B cell (primary cell): ENCODE results near the gene ASCL5. TPM values are rescaled to one million over a fixed set of nuclear protein-coding genes. Genes with fewer than 3 reads are reported as not detected.

ENCODE experiments used
- ATAC-seq: fragments of 200-7000 bp; cut with Tn5 transposase; one replicate; pipeline ENCODE4 v1.10.0; 2021; ENCODE audit warnings: low read depth, mild to moderate bottlenecking, moderate number of reproducible peaks, moderate library complexity
- CTCF ChIA-PET: fragments of 350-600 bp; sonication (Branson Sonifier 250); formaldehyde crosslinking; loops from one replicate; lab custom pipeline; 2021; ENCODE audit warnings: antibody characterized with exemption, inconsistent platforms; lab: Charles Lee
- POLR2A ChIA-PET: fragments of 350-600 bp; sonication (Branson Sonifier 250); formaldehyde crosslinking; loops from one replicate; lab custom pipeline; 2021; ENCODE audit warnings: antibody characterized with exemption; lab: Charles Lee
- DNase-seq: peaks from one replicate; pipeline ENCODE4 v3.0.0; 2013
- H2AFZ ChIP-seq: 2 replicates; pipeline ENCODE4 v1.6.1; 2012; ENCODE audit warnings: mild to moderate bottlenecking, low read depth, low read length; ENCODE audit not compliant: insufficient read depth, poor library complexity, severe bottlenecking
- H3K27ac ChIP-seq, 2 donors: 1 replicate in 1 of 2; 2 replicates in 1 of 2; pipeline ENCODE4 v1.5.1; 2012 to 2013; ENCODE audit warnings: low read length in 2 of 2, mild to moderate bottlenecking in 2 of 2, moderate library complexity in 1 of 2
- H3K27me3 ChIP-seq, 4 experiments: fragments of 200-600 bp in 1 of 4; sonication (generic) in 1 of 4; replicated peaks in 1 of 4; 1 replicate in 2 of 4; 2 replicates in 2 of 4; pipeline versions ENCODE4 v1.6.1 to v1.7.0; 2013 to 2016; ENCODE audit warnings: low read length in 3 of 4, mild to moderate bottlenecking in 2 of 4, mixed read lengths in 1 of 4, moderate library complexity in 1 of 4; ENCODE audit not compliant: insufficient read depth in 4 of 4, control insufficient read depth in 3 of 4; ENCODE audit errors: control extremely low read depth in 1 of 4
- H3K36me3 ChIP-seq, 2 experiments: replicated peaks in 1 of 2; 1 replicate in 1 of 2; 2 replicates in 1 of 2; pipeline versions ENCODE4 v1.6.1 to v1.7.1; 2013; ENCODE audit warnings: low read length in 1 of 2; ENCODE audit not compliant: insufficient read depth in 2 of 2, control insufficient read depth in 1 of 2; ENCODE audit errors: control extremely low read depth in 1 of 2, extremely low read depth in 1 of 2
- H3K4me1 ChIP-seq, 2 donors: fragments of 200-600 bp in 1 of 2; sonication (generic) in 1 of 2; 1 replicate in 1 of 2; 2 replicates in 1 of 2; pipeline versions ENCODE4 v1.5.1 to v1.6.1; 2013 to 2017; ENCODE audit warnings: low read length in 2 of 2; ENCODE audit not compliant: control insufficient read depth in 2 of 2, insufficient read depth in 2 of 2
- H3K4me2 ChIP-seq: replicated peaks from 2 replicates; pipeline ENCODE3; 2012; ENCODE audit warnings: mild to moderate bottlenecking, low read depth, low read length; ENCODE audit not compliant: poor library complexity, severe bottlenecking
- H3K4me3 ChIP-seq, 5 experiments: fragments of 200-600 bp in 1 of 5; sonication (generic) in 1 of 5; 1 replicate in 3 of 5; 2 replicates in 2 of 5; pipeline versions ENCODE4 v1.5.1 to v1.7.0; 2011 to 2016; ENCODE audit warnings: low read length in 4 of 5, mild to moderate bottlenecking in 4 of 5, low read depth in 2 of 5, control low read depth in 1 of 5, moderate library complexity in 1 of 5; ENCODE audit not compliant: insufficient read depth in 1 of 5; ENCODE audit errors: control extremely low read depth in 1 of 5, extremely low read depth in 1 of 5
- H3K79me2 ChIP-seq: fragments of 200-600 bp; sonication (generic); one replicate; pipeline ENCODE4 v1.6.0; 2016; ENCODE audit warnings: low read length; ENCODE audit not compliant: control insufficient read depth, insufficient read depth
- H3K9ac ChIP-seq: fragments of 200-600 bp; sonication (generic); 2 replicates; pipeline ENCODE4 v1.6.1; 2017; ENCODE audit warnings: mild to moderate bottlenecking, low read length, moderate library complexity
- H3K9me3 ChIP-seq, 3 donors: one replicate each; pipeline versions ENCODE4 v1.6.1 to v1.7.1; 2013; ENCODE audit warnings: low read length in 2 of 3; ENCODE audit not compliant: control insufficient read depth in 2 of 3, insufficient read depth in 1 of 3; ENCODE audit errors: control extremely low read depth in 1 of 3
- H4K20me1 ChIP-seq: 2 replicates; pipeline ENCODE4 v1.6.0; 2012; ENCODE audit warnings: mild to moderate bottlenecking, low read length; ENCODE audit not compliant: insufficient read depth, control insufficient read depth, poor library complexity, severe bottlenecking
- H3K27ac Mint-ChIP-seq: one replicate; pipeline ENCODE4 v1.8.0; 2021; ENCODE audit warnings: mixed read lengths
- H3K27me3 Mint-ChIP-seq: one replicate; pipeline ENCODE4 v1.8.0; 2021; ENCODE audit warnings: mixed read lengths
- H3K4me1 Mint-ChIP-seq: one replicate; pipeline ENCODE4 v1.8.0; 2021; ENCODE audit warnings: mixed read lengths
- H3K4me3 Mint-ChIP-seq: one replicate; pipeline ENCODE4 v1.8.0; 2021; ENCODE audit warnings: mixed read lengths
- H3K9me3 Mint-ChIP-seq: one replicate; pipeline ENCODE4 v1.8.0; 2022; ENCODE audit warnings: mixed read lengths; ENCODE audit not compliant: insufficient read depth
- EZH2 ChIP-seq: IDR thresholded peaks from 2 replicates; pipeline ENCODE4 v1.6.1; 2012; ENCODE audit warnings: borderline replicate concordance, low read depth, mild to moderate bottlenecking, moderate library complexity, low read length; ENCODE audit not compliant: insufficient read depth, poor library complexity, severe bottlenecking
- WGBS: methylation state at CpG from one replicate; pipeline ENCODE4 v1.1.5; 2013; ENCODE audit warnings: missing lambda C conversion rate; ENCODE audit not compliant: insufficient coverage; 5-methylcytosine and 5-hydroxymethylcytosine counted together
- intact Hi-C: fragments of 100-400 bp; cut with micrococcal nuclease; formaldehyde crosslinking; loops from one replicate; pipeline ENCODE4 v1.10.0; 2022
- polyA plus RNA-seq: library from polyadenylated mRNA; depleted of rRNA; stranded (reverse); fragments of >200 nt; gene quantifications from 2 replicates; pipeline ENCODE4 v1.2.3, GENCODE V29; 2012
- total RNA-seq, 2 donors: library from RNA; stranded (reverse); fragments of 120-200 nt in 1 of 2; gene quantifications; 1 replicate in 1 of 2; 2 replicates in 1 of 2; pipeline versions ENCODE4 v1.2.3 to v1.2.4, GENCODE V29; 2013 to 2022
- TF ChIP-seq, protein P1 (sequence below): fragments of 200-600 bp; IDR thresholded peaks from one replicate; pipeline ENCODE4 v1.8.0; 2022; ENCODE audit warnings: antibody characterized with exemption, mild to moderate bottlenecking

ASCL5 gene
- total and polyA plus RNA-seq, 2 donors (not counting 1 experiment from before 2014, with no cell fraction given): not detected

- CTCF ChIA-PET: no interaction called here
Observed at GRCh38 chr1:201069636-201070035, 57.3 kb downstream of the ASCL5 start.

DNA sequence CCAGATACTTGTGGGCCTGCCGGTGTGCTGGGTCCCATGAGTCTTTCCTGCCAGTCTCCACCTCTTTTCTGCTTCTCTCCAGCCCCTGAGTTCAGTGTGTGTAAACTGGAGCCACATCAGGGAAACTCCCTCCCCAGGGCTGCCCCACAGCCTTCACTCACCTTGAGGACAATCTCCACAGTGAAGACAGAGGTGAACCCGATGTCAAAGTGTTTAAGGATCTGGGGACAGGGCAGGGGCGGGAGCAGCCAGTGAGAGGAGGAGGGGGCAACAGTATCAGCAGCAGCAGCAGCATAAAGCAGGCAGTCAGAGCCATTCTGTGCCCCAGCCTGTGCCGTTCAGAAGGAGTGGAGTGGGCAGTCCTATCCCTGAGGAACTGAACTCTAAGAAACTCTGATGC, 58.0 kb downstream of the ASCL5 start:
- no peaks in the 10 kb centered on the region for H3K9me3 ChIP-seq
- intact Hi-C loops: no loop called here
- H3K27ac ChIP-seq: no peak overlapping the region
- Mint-ChIP-seq H3K4me1 (peaks cover 7% of the 10 kb centered on the region), H3K4me3 (no peak overlapping the region), H3K9me3 (no peaks in the 10 kb centered on the region), H3K27ac (no peak overlapping the region), H3K27me3 (peaks cover 30% of the 10 kb centered on the region)
- ATAC-seq (no peak), DNase-seq (no peak)
- H3K27me3 ChIP-seq: peaks cover 0 to 2% (median 0%) of the 10 kb centered on the region in 4 experiments
- no peaks in the 10 kb centered on the region for H4K20me1 ChIP-seq
- no peak overlapping the region for H3K4me3 ChIP-seq
- TF ChIP-seq EZH2: no peak
- TF ChIP-seq, protein P1, sequence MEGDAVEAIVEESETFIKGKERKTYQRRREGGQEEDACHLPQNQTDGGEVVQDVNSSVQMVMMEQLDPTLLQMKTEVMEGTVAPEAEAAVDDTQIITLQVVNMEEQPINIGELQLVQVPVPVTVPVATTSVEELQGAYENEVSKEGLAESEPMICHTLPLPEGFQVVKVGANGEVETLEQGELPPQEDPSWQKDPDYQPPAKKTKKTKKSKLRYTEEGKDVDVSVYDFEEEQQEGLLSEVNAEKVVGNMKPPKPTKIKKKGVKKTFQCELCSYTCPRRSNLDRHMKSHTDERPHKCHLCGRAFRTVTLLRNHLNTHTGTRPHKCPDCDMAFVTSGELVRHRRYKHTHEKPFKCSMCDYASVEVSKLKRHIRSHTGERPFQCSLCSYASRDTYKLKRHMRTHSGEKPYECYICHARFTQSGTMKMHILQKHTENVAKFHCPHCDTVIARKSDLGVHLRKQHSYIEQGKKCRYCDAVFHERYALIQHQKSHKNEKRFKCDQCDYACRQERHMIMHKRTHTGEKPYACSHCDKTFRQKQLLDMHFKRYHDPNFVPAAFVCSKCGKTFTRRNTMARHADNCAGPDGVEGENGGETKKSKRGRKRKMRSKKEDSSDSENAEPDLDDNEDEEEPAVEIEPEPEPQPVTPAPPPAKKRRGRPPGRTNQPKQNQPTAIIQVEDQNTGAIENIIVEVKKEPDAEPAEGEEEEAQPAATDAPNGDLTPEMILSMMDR: no peak
- no peak overlapping the region for H2AFZ ChIP-seq
- ChIA-PET POLR2A (no interaction called here), CTCF (no interaction called here)
- WGBS: 86% methylated on average over 3 of the region's 4 CpGs
- H3K9ac ChIP-seq: no peak overlapping the region
- H3K4me2 ChIP-seq: no peak overlapping the region
- no peaks in the 10 kb centered on the region for H3K36me3 ChIP-seq
- no peaks in the 10 kb centered on the region for H3K4me1 ChIP-seq
- H3K79me2 ChIP-seq: no peaks in the 10 kb centered on the region

More at GRCh38 chr1:201069636-201070035, 57.3 kb downstream of the ASCL5 start:
- H3K36me3 ChIP-seq: no peaks in the 10 kb centered on the region
- no peaks in the 10 kb centered on the region for H3K9me3 Mint-ChIP-seq
- no peak overlapping the region for H3K27ac ChIP-seq
- no peak overlapping the region for H3K27ac Mint-ChIP-seq
- POLR2A ChIA-PET: no interaction called here
- H3K4me3 Mint-ChIP-seq: no peak overlapping the region
- no peaks in the 10 kb centered on the region for H3K79me2 ChIP-seq
- WGBS: 94% methylated on average over 2 of the region's 3 CpGs
- no peaks in the 10 kb centered on the region for H3K4me1 ChIP-seq
- no peak overlapping the region for H2AFZ ChIP-seq
- H3K4me1 Mint-ChIP-seq: peaks cover 7% of the 10 kb centered on the region
- DNase-seq: no peak
- H4K20me1 ChIP-seq: no peaks in the 10 kb centered on the region
- intact Hi-C loops: no loop called here
- H3K4me2 ChIP-seq: no peak overlapping the region
- H3K27me3 ChIP-seq: peaks cover 0 to 2% (median 0%) of the 10 kb centered on the region in 4 experiments
- no peak overlapping the region for H3K9ac ChIP-seq
- no peak overlapping the region for H3K4me3 ChIP-seq
- no peaks in the 10 kb centered on the region for H3K9me3 ChIP-seq
- no peak for TF ChIP-seq EZH2
- TF ChIP-seq, protein P1: no peak
- H3K27me3 Mint-ChIP-seq: peaks cover 25% of the 10 kb centered on the region
- ATAC-seq: no peak
